ENCODE results near the gene TINAG.

DNA sequence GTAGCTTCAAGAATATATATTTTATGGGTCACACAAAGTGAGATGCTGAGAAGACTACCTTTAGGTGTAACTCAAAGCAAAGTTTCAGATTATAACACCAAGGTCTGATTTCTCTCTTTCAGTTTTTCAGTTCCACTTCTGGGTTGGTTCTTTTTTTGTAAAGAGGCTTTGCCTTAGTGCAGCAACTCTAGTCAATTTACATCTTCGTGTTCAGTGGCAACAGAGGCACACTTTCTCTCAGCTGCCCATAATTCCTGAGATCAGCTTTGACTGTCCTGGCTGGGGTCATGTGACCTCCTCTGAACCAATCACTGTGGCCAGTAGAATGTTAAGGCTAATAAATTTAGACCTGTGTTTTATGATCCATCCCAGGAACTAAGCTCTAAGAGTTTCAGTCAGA is 120.2 kb downstream of the TINAG start:
- TF ChIP-seq, protein P1, sequence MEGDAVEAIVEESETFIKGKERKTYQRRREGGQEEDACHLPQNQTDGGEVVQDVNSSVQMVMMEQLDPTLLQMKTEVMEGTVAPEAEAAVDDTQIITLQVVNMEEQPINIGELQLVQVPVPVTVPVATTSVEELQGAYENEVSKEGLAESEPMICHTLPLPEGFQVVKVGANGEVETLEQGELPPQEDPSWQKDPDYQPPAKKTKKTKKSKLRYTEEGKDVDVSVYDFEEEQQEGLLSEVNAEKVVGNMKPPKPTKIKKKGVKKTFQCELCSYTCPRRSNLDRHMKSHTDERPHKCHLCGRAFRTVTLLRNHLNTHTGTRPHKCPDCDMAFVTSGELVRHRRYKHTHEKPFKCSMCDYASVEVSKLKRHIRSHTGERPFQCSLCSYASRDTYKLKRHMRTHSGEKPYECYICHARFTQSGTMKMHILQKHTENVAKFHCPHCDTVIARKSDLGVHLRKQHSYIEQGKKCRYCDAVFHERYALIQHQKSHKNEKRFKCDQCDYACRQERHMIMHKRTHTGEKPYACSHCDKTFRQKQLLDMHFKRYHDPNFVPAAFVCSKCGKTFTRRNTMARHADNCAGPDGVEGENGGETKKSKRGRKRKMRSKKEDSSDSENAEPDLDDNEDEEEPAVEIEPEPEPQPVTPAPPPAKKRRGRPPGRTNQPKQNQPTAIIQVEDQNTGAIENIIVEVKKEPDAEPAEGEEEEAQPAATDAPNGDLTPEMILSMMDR (IDR thresholded peaks at IDR 0.05; ENCODE audit: extremely low read depth in 1 of 2, insufficient read depth in 1 of 2, low read depth in 1 of 2, low read length in 2 of 2) = no peak
- TF ChIP-seq EZH2 (IDR thresholded peaks at IDR 0.05; ENCODE audit: borderline replicate concordance, low read depth, low read length, severe bottlenecking) (no peak), MYC (IDR thresholded peaks at IDR 0.05; ENCODE audit: low read depth, low read length) (no peak), POLR2AphosphoS5 (IDR thresholded peaks at IDR 0.05; ENCODE audit: insufficient read depth, low read depth, low read length) (no peak), POLR2A (IDR thresholded peaks at IDR 0.05; ENCODE audit: low read depth, low read length) (no peak), JUN (IDR thresholded peaks at IDR 0.05; ENCODE audit: borderline replicate concordance, insufficient read depth, insufficient read length, low read depth) (no peak), GATA2 (IDR thresholded peaks at IDR 0.05; ENCODE audit: insufficient read depth, insufficient read length, low read depth, low read length) (no peak), FOS (IDR thresholded peaks at IDR 0.05; ENCODE audit: borderline replicate concordance, insufficient read depth, low read length) (no peak)
- TF ChIP-seq, protein P2, sequence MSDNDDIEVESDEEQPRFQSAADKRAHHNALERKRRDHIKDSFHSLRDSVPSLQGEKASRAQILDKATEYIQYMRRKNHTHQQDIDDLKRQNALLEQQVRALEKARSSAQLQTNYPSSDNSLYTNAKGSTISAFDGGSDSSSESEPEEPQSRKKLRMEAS (IDR thresholded peaks at IDR 0.05; ENCODE audit: insufficient read depth, insufficient read length) = no peak
